HTERT RPE-1 (cell line): ENCODE data around the gene GABBR1.
"Not testable (repeated sequence)": the region's sequence is repeated elsewhere in the genome, so short reads cannot be mapped to it uniquely, and the experiment has no call there.

Source experiments
- in situ Hi-C: fragments of 300-500 bp; cut with MboI; formaldehyde crosslinking; loops from 4 replicates; pipeline ENCODE4 v1.14.3; 2020; ENCODE audit warnings: low sequenced_read_pairs

The GABBR1 gene

DNA sequence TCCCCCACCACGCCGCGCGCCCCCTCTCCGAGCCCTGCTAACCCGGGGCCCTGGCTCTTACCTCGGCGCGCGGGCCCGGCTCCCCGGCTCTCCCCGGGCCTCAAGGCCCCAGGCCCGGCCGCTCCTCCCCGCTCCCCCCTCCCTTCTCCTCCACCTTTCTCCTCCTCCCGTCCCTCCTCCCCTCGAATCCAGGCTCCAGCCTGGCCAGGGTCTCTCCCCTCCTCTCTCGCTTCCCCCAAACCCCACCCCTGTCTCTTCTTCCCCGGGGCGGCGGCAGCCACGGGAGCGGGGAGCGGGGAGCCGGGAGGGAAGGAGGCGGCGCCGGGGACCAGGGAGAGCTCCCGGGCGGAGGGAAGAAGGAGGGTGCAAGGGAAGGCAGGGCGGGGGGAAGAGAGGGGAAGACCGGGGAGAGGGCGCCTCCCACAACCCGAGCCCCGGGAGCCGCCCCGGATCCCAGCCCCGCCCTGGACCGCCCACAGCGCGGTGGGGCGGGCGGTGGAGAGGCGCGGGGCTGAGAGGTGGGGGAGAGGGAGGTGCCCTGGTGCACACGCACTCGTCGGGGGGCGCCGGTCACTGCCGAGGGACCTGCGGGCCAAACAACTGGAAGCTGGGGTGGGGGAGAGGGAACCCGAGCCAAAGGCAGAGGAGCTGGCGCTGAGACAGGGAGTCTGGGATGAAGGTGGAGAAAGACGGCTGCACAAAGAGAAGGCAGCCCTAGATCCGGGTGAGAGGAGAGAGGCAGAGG, at the start of gene GABBR1:
Gene GABBR1, minus strand, starts transcription at position 395 of the 745 bp plus-strand sequence. CDS start 798 bp downstream, outside the sequence.
- in situ Hi-C loops: no loop called here

DNA sequence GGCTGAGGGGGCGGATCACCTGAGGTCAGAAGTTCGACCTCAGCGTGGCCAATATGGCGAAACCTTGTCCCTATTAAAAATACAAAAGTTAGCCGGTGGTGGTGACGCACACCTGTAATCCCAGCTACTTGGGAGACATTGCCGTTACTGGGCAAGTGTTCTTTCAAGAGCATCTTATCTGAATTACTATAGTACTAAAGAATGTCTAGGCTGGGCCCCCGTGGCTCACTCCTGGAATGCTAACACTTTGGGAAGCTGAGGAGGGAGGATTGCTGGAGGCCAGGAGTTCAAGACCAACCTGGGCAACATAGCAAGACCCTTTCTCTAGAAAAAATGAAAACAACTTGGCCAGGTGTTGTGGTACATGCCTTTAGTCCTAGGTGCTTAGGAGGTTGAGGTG, 48.8 kb upstream of the GABBR1 start:
- in situ Hi-C loops: no loop called here

DNA sequence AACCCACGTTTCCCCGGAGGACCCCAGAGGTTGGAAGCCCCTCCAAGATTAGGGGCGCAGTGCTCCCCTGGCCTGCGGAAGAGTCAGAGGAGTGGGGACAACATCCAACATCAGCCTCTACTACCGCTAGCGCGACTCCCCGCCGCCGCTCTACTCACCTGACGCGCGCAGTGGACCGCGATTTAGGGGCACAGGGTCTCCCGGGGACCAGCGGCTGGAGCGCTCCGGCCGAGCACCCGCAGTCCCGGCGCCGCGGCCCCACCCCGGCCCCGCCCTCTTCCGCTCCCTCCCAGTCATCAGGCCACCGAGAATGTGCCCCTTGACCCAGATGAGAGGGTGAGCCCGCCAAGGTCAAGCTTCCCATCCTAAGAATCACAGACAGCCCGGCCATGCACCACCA, 47.9 kb upstream of the GABBR1 start, which contains the start of gene ZFP57:
Gene ZFP57, minus strand, starts transcription at position 249 of the 400 bp plus-strand sequence. CDS start 4,149 bp downstream, outside the sequence.
- in situ Hi-C loops: no loop called here

DNA sequence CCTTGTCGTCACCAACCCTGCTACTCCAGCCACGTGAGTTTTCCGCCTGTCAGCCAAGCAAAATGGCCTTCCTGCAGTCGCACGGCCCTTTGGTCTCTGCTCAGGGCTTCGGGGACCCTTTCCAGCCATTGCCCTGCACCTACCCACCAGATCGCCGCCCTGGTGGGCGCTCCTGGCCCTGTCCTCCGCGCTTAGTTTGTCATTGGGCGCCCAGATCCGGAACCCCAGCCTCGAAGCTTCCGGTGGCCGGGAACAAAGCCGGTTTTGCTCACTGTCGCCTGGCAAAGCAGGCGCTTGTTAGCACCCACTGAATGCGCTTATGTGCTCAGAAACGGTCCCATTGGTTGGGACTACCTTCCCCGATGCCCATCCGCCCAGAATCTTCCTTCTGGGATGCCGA, 47.4 kb upstream of the GABBR1 start:
- in situ Hi-C loops: no loop called here

DNA sequence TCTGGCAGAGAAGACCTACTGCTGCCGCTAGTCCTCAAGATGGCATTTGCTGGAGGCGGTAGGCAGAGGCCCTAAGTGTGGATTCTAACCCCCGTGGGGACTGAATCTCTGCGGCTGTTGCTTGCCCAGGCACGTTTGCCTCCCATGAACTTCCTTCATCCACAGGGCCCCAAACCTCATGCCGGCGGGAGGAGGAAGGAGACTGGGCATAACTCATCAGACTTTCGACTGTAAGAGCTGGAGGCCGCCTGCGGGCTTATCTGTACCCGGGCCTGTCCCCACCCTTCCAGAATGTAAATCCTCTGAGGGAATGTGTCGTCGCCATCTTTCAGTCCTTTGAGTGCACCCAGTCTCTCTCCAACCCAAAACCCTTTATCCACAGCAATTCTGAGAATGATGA, 47.0 kb upstream of the GABBR1 start:
- in situ Hi-C loops: no loop called here

DNA sequence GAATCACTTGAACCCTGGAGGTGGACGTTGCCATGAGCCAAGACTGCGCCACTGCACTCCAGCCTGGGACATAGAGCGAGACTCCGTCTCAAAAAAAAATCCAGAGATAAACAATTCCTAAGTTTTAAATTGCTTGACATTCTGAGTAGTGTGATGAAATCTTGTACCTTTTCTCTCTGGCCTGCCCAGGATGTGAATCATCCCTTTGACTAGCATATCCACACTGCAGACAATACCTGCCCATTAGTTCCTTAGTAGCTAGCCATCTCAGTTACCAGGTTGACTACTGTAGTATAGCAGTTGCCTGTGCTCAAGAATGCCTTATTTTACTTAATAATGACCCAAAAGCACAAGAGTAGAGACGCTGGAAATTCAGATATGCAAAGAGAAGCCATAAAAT, 45.1 kb upstream of the GABBR1 start:
- in situ Hi-C loops: no loop called here

DNA sequence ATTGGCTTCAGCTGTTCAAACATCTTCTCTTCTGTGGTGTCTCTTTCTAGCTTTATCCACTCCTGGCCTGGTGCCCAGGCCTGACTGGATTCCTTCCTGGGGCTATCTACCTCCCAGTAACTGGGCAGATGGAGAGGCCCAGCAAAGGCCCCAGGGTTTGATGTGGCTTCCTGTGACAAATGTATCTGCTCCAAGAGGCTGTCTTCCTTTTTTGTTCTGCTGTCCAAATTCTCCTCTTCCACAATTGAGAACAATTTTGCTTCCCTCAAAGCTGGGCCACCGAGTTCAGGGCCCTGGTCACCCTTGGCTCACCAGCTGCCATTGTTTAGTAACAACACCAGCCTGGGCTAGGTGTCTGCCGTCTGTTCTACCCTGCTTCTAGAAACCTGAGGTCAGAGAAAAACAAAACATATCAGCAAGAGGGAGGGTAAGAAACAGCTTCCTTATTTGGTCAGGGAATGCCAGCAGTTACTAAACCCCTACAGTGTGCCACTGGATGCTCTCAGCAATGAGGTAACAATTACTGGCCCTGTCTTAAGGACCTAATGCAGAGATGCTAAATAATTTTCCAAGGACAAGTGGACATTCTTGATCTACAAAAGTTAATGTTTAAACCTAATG, 44.1 kb upstream of the GABBR1 start:
- in situ Hi-C loops: no loop called here

DNA sequence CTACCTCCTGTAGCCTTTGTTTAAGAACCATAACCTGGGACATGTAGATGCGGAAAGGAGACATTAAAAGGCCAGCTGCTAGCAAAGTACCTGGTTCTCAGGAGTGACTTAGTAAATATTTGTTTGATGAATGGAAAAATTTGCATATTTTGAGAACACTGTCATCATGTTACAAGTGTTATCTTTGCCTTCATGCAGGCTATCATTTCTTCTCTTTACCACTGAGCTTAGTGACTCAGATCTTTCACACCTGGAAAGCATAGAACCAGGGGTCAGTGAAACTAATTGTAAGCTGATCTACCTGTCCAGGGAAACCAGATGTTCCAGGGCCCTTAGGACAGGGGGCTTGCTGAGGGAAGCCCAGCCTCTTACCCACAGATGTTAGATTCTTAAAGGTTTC, 42.6 kb upstream of the GABBR1 start:
- in situ Hi-C loops: no loop called here

DNA sequence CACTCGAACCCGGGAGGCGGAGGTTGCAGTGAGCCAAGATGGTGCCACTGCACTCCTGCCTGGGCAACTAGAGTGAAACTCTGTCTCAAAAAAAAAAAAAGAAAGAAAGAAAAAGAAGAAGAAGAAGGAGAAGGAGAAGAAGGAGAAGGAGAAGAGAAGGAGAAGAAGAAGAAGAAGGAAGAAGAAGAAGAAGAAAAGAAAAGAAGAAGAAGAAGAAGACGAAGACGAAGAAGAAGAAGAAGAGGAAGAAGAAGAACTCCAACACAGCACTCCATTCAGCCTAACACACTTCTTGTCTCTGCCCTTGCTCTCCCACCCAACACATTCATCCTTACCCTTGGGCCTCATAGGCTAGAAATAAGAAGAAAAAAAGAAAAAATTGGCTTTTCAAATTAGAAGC, 41.0 kb upstream of the GABBR1 start:
- in situ Hi-C loops: no loop called here

DNA sequence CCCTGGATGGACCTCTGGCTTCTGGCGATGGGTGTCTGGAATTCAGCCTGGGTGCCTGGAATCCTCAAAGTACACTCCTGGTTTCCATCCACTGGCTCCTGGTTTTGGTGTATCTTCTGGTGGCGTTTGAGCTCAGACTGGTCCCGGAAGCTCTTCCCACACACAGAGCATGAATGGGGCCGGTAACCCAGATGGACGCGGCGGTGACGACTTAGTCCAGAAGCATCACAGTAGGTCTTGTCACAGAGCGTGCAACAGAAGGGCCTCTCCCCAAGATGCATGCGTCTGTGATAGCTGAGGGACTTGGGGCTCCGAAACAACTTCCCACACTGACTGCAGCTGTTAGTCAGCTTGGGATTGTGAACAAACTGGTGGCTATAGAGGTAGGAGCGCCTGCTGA, 40.2 kb upstream of the GABBR1 start:
- in situ Hi-C loops: no loop called here

DNA sequence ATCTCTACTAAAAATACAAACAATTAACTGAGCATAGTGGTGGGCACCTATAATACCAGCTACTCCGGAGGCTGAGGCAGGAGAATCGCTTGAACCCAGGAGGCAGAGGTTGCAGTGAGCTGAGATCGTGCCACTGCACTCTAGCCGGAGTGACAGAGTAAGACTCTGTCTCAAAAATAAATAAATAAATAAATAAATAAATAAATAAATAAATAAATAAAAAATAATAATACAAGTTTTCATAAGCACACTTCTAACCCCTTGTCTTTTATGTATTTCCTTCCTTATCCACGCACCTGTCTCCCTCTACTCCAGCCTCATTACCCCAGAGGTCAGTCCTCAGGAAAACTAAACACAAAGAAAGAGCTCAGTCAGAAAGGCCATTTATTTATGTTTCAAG, 39.1 kb upstream of the GABBR1 start:
- in situ Hi-C loops: not testable (repeated sequence)

DNA sequence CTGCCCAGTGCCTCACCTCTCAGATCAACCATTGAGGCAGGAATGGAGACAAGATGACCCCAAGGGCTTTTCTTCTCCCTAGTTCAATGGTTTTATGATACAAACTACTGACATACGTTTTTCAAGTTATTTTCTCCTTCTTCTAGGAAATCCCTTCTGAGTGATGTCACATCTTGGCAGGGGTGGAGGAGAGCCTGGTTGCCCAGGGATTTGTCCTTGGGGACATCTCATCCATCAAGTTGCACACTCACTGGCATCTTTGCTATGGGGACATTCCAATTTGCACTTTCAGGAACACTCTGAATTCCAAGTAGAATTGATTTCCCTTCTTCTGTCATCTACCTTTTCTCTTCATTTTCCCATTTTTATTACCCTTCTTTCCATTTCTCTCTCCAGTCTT, 38.0 kb upstream of the GABBR1 start:
- in situ Hi-C loops: no loop called here

DNA sequence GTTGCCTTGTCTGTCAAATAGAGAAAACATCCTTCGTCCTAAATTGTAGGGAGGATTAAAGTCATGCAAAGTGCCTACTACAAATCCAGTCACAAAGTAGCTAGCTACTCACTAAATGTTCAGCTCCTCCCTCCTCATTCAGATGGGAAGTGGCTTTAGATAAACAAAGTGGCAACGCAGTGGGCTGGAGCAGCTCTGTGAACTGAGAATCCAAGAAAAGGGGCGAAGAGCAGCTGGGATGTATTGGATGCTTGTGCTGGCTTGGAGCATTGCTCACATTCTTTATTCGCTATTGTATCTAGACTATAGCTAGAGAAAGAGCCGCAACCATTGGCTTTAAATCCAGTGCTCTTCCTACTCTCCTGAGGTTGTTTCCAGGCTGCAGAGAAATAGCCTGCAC, 34.2 kb upstream of the GABBR1 start:
- in situ Hi-C loops: no loop called here

DNA sequence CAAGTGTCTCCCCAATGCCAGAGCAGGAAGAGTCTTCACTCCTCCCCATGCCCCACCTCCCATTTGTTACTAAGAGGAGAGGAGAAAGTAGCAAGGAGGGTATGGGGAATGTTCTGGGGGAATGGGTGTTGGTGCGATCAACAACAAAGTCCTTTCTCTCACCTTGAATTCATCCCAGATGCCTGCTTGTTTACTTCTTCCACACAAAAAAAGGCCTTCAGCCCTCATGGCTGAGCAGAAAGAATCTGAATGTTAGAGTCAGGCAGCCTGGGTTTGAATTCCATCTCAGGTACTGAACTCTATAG, 33.8 kb upstream of the GABBR1 start:
- in situ Hi-C loops: no loop called here

DNA sequence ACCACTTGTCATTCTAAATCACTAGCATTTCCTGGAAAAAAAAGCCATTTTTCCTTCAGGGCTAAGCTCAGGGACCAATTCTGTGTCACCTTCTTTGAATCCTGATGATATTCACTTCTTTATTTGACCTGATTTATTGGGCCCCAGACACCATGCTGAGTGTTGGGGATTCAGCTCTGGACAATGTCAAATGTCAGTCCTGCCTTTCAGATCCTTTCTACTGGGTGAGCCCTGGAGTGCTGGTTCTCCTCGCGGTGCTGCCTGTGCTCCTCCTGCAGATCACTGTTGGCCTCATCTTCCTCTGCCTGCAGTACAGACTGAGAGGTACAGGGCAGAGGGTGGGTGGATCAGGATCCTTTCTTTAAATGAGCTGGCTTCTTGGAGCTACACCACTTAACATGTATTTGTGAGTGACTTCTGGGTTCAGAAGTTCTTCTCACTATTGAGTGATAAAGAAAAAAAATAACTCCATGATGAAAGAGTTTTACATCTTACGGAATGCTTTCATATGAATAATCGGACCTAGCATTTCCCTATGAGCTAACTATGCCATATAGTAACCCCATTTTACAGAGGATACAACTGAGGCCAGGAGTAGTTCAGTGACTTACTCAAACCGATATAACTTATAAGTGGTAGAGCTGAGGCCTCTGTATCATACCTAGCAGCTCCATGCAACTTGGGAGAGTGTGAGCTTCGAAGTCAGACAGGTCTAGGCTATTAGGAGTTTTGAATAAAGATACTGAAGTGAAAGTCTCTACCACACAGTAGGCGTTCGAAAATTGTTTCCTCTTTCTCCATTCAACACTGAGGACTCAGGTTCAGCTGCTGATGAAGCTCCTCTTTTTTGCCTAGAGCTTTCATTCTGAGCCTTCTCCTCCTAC, 33.2 kb upstream of the GABBR1 start:
- in situ Hi-C loops: no loop called here

DNA sequence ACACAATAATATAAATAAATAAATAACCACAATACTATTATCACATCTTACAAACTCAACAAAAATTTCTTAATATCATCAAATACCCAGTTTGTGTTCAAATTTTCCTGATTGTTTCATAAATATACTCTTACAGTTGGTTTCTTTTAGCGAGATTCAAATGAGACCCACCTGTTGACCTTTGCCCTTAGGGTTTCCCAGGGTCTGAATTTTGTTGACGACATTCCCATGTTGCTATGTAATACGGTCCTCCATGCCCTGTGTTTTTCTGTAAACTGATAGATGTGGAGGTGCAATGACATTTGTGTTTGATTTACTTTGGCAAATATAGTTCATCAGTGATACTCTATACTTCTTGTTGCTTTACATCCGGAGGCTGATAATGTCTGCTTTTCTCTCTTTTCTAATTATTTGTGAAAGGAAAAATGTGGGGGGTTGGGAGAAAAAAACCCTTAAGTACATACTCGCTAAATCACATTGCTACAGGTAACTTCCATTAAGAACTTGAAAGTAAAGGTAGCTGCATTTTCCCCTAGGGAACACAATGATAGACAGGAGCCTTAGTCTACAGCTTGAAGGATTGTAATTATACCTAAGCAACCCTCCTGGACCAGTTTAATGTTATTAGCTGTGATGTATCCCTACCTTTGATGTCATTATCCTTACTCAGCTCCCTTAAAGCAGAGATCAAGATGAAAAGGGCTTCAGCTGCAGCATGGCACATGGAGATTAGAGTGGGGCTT, 30.5 kb upstream of the GABBR1 start:
- in situ Hi-C loops: no loop called here

DNA sequence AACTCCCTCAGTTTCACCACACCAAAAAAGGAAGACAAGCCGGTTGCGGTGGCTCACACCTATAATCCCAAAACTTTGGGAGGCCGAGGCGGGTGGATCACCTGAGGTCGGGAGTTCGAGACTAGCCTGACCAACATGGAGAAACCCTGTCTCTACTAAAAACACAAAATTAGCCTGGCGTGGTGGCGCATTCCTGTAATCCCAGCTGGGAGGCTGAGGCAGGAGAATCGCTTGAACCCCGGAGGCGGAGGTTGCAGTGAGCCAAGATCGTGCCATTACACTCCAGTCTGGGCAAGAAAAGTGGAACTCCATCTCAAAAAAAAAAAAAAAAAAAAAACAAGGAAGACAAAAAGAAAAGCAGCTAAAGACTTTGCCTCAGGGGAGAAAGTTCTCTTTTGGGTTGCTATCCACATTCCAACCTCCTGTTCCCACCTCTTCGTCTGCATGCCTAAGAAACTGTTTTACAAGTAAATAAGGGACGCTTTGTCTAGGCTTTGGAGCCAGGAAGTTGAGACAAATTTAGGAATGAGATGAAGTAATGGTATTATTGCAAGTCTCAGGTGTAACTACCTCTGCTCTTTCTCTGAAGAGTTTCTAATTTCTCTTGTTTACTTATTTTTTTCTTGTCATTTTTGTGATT, 28.6 kb upstream of the GABBR1 start:
- in situ Hi-C loops: not testable (repeated sequence)

DNA sequence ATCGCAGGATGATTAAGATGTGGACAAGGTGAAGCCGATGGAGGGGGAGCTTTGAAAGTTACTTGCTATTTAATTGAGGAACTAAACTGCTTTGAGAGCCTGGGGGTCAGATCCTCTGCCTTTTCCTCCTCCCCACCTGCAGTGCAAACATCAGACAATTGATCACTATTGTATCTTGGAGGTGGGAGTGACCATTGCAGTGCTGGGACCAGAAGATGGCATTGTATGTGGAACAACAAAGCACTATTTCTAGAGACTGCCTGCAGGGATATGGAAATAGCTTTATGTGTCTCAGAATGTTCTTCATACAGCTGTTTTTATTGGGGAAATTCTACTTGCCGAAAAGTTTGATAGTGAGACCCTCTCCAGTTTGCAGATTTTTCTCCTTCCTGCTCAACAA, 28.1 kb upstream of the GABBR1 start:
- in situ Hi-C loops: no loop called here

DNA sequence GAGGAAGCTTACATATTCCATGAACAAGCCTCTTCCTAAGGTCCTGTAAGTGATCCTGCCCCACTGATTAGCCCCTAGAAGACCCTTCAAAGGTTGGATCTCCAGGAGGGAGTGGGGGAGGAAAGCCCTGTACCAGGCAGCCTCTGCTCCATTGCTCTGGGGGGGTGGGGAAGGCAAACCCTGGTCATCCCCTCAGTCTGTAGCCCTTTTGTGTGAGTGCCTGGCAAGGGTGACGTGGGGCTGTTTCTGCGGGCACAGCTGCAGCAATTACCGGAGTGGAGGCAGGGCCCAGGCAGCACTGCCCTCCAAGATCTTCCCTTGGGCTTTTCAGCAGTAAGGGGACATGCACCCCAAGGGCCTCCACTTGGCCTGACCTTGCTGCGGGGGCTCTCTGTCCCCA, 23.8 kb upstream of the GABBR1 start, which contains the start of gene MOG:
Gene MOG, plus strand, starts transcription at position 295 of the 400 bp plus-strand sequence. CDS start 118 bp downstream, outside the sequence.
- in situ Hi-C loops: no loop called here

DNA sequence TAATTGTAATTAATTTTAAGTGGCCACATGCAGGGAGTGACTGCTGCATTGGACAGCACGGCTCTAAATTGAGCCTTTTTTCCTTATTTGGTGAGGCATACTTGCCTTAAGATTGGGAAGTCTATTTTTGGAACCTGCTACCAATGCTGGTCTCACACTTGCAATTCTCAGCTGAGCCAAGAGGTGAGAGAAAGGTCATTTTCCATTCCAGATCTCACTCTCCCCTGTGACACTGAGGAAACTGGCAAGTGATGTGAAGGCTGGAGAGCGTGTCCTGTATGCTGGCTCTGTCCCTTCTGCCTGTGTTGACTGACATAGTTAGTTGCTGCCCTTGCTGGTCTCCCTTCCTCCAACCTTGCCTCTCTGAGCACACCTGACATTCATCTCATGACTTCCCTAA, 23.2 kb upstream of the GABBR1 start:
- in situ Hi-C loops: no loop called here
